Left forelimb (tissue), 1 donor: ENCODE measurements around the gene CPLX4.
"Not testable (repeated sequence)": the region's sequence is repeated elsewhere in the genome, so short reads cannot be mapped to it uniquely, and the experiment has no call there.

Source experiments
- DNase-seq: peaks from one replicate; pipeline ENCODE4 v3.0.0-alpha.2; 2018; ENCODE audit warnings: low spot score

The CPLX4 gene

GRCh38 chr18:59269563-59270119, 48.8 kb downstream of the CPLX4 start:
- DNase-seq = no peak

GRCh38 chr18:59268721-59269562, 49.5 kb downstream of the CPLX4 start:
- no peak for DNase-seq

GRCh38 chr18:59268127-59268720, 50.2 kb downstream of the CPLX4 start:
- DNase-seq = no peak

- DNase-seq = no peak
Observed at GRCh38 chr18:59267503-59268126, 50.8 kb downstream of the CPLX4 start.

- DNase-seq = no peak
Observed at GRCh38 chr18:59266886-59267502, 51.5 kb downstream of the CPLX4 start.

- DNase-seq = no peak
Observed at GRCh38 chr18:59266459-59266858, 52.0 kb downstream of the CPLX4 start.

GRCh38 chr18:59265974-59266369, 52.5 kb downstream of the CPLX4 start:
- DNase-seq = no peak

- no peak for DNase-seq
Observed at GRCh38 chr18:59265246-59265973, 53.0 kb downstream of the CPLX4 start.

GRCh38 chr18:59264651-59265245, 53.7 kb downstream of the CPLX4 start:
- no peak for DNase-seq

GRCh38 chr18:59264121-59264571, 54.3 kb downstream of the CPLX4 start:
- no peak for DNase-seq

- no peak for DNase-seq
Observed at GRCh38 chr18:59263661-59264060, 54.8 kb downstream of the CPLX4 start.

GRCh38 chr18:59262243-59262642, 56.2 kb downstream of the CPLX4 start:
- DNase-seq = not testable (repeated sequence)

GRCh38 chr18:59261842-59262241, 56.6 kb downstream of the CPLX4 start:
- not testable (repeated sequence) for DNase-seq

GRCh38 chr18:59255491-59255890, 63.0 kb downstream of the CPLX4 start:
- DNase-seq = not testable (repeated sequence)

GRCh38 chr18:59249199-59249774, 69.2 kb downstream of the CPLX4 start:
- no peak for DNase-seq

GRCh38 chr18:59246796-59247195, 71.7 kb downstream of the CPLX4 start:
- no peak for DNase-seq
